GM18873 (cell line): ENCODE measurements around the gene OR51E1.

ENCODE experiments used
- ATAC-seq: cut with Tn5 transposase; IDR thresholded peaks from one replicate; pipeline ENCODE4 v1.9.1; 2021; ENCODE audit warnings: mild to moderate bottlenecking, moderate library complexity, moderate number of reproducible peaks; ENCODE audit not compliant: unreplicated experiment, low FRiP score

Gene OR51E1

GRCh38 chr11:4704054-4704789 lies 60.4 kb downstream of the OR51E1 start, which contains the start of gene MMP26:
TSS of gene MMP26 (plus strand) at chr11:4704784.
- ATAC-seq, result peak; percentile 39

GRCh38 chr11:4704790-4705334 lies 61.1 kb downstream of the OR51E1 start:
- ATAC-seq, result no peak
